ENCODE measurements around the gene PXK.

DNA sequence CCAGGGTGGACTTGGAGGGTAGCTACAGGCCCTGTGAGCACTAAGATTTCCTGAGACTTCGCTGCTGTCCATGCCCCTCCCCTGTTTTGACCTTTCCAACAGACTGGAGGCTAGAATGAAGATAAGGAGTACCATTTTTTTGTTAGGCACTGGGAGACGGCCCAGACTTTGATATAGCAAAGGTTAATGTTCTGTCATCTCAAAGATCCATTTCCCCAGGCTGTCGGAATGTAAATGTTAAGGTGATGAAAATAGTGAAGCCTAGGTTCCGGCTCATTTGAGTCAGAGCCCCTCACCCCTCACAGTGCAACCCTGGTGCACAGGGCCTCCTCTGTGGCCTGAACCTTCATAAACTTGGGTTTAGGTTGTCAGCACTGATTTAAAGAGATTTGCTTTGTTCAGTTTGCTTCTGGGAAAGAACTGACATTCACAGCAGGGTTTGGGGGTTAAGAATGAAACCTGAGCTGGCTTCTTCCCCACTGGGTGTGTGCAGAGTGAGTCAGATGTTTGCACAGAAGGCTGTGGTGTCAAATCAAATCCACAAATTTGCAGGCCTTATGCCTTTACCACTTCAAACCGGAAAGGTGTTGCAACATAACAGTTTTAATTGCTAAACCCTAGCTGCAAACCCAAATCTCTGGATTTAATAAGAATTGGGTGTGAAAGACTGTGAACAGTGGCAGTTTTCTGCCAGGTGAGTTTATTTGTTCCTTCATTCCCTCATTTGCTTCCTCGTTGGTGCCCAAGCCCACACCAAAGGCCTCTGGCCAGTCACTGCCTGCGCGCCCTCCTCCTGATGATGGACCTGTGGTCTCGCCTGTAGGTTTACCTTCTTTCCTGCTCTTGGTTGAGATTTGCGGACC lies 138.6 kb downstream of the PXK start:
- no peak for TF ChIP-seq POLR2A (IDR thresholded peaks at IDR 0.05)
- TF ChIP-seq, protein P1, sequence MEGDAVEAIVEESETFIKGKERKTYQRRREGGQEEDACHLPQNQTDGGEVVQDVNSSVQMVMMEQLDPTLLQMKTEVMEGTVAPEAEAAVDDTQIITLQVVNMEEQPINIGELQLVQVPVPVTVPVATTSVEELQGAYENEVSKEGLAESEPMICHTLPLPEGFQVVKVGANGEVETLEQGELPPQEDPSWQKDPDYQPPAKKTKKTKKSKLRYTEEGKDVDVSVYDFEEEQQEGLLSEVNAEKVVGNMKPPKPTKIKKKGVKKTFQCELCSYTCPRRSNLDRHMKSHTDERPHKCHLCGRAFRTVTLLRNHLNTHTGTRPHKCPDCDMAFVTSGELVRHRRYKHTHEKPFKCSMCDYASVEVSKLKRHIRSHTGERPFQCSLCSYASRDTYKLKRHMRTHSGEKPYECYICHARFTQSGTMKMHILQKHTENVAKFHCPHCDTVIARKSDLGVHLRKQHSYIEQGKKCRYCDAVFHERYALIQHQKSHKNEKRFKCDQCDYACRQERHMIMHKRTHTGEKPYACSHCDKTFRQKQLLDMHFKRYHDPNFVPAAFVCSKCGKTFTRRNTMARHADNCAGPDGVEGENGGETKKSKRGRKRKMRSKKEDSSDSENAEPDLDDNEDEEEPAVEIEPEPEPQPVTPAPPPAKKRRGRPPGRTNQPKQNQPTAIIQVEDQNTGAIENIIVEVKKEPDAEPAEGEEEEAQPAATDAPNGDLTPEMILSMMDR (IDR thresholded peaks at IDR 0.05) = no peak
